K562 (cell line): Measurements from ENCODE around the gene STOX1. TPM values are rescaled to one million over a fixed set of nuclear protein-coding genes. Genes with fewer than 3 reads are reported as not detected.

Source experiments
- IRF2 ChIP-seq: sonication (generic); formaldehyde crosslinking; IDR thresholded peaks from 2 replicates; pipeline ENCODE4 v1.8.1; 2022; ENCODE audit warnings: mild to moderate bottlenecking, missing genetic modification reagents
- PRMT5 ChIP-seq: sonication (generic); formaldehyde crosslinking; IDR thresholded peaks from 2 replicates; pipeline ENCODE4 v1.5.0; 2020; ENCODE audit warnings: missing genetic modification reagents
- SIRT6 ChIP-seq: IDR thresholded peaks from one replicate; pipeline ENCODE4 v1.6.1; 2012; ENCODE audit warnings: low read depth, mild to moderate bottlenecking, control low read depth, inconsistent platforms, low read length, moderate library complexity
- TRIM28 ChIP-seq: fragments of 450-650 bp; IDR thresholded peaks from 2 replicates; pipeline ENCODE4 v1.6.1; 2017
- ZNF124 ChIP-seq: sonication (generic); formaldehyde crosslinking; IDR thresholded peaks from 2 replicates; pipeline ENCODE4 v1.8.1; 2022; ENCODE audit warnings: missing genetic modification reagents
- ZNF224 ChIP-seq: sonication (generic); formaldehyde crosslinking; IDR thresholded peaks from 2 replicates; pipeline ENCODE4 v1.8.0; 2022; ENCODE audit warnings: mild to moderate bottlenecking, missing genetic modification reagents
- ZNF354B ChIP-seq: fragments of 250-450 bp; sonication (Bioruptor Pico); IDR thresholded peaks from 2 replicates; pipeline ENCODE4 v1.4.0; 2020
- polyA plus RNA-seq, 8 experiments: library from polyadenylated mRNA; depleted of rRNA in 4 of 8; stranded (reverse) in 5 of 8; unstranded in 3 of 8; fragments of >200 nt; fragmentation: Nextera tagmentation in 2 of 8; fragmentation: Illumina TruSeq in 1 of 8; extraction: Ambion mirVana in 2 of 8; extraction: Trizol in 1 of 8; gene quantifications; 2 replicates each; pipeline versions ENCODE4 v1.2.1 to v1.2.3, GENCODE V29; 2011 to 2014; ENCODE audit warnings: inconsistent platforms in 1 of 8, missing spikeins in 1 of 8
- total RNA-seq, 7 experiments: library from RNA; depleted of rRNA in 6 of 7; stranded (reverse); fragments of >200 nt in 6 of 7; fragmentation: Illumina TruSeq in 2 of 7; extraction: Trizol in 2 of 7; gene quantifications; 2 replicates each; pipeline versions ENCODE4 v1.2.1 to v1.2.3, GENCODE V29; 2011 to 2021; ENCODE audit warnings: low replicate concordance in 1 of 7
- TF ChIP-seq, protein P1 (sequence below): fragments of 450-650 bp; IDR thresholded peaks from 2 replicates; pipeline ENCODE4 v1.6.1; 2016; ENCODE audit warnings: borderline replicate concordance
- TF ChIP-seq, protein P2 (sequence below): fragments of 450-650 bp; IDR thresholded peaks from 2 replicates; pipeline ENCODE4 v1.6.1; 2018; ENCODE audit warnings: mild to moderate bottlenecking, low read depth; ENCODE audit not compliant: partially characterized antibody
- TF ChIP-seq, protein P3 (sequence below), 2 experiments: fragments of 450-650 bp; IDR thresholded peaks; 2 replicates each; pipeline ENCODE4 v1.6.1; 2016
- TF ChIP-seq, protein P4 (sequence below): sonication (generic); formaldehyde crosslinking; IDR thresholded peaks from 2 replicates; pipeline ENCODE4 v1.8.0; 2022; ENCODE audit warnings: mild to moderate bottlenecking, missing genetic modification reagents
- TF ChIP-seq, protein P5 (sequence below): sonication (generic); formaldehyde crosslinking; IDR thresholded peaks from 2 replicates; pipeline ENCODE4 v1.4.0; 2020; ENCODE audit warnings: mild to moderate bottlenecking, missing genetic modification reagents
- TF ChIP-seq, protein P6 (sequence below): IDR thresholded peaks from 2 replicates; pipeline ENCODE4 v1.6.1; 2016; ENCODE audit warnings: missing genetic modification characterization, missing compliant biosample characterization

STOX1 gene
- total and polyA plus RNA-seq, 9 of the 15 experiments (the other 6 are each of a cell fraction or from before 2014, with no cell fraction given): 0.09 to 0.87 (median 0.29) TPM

DNA sequence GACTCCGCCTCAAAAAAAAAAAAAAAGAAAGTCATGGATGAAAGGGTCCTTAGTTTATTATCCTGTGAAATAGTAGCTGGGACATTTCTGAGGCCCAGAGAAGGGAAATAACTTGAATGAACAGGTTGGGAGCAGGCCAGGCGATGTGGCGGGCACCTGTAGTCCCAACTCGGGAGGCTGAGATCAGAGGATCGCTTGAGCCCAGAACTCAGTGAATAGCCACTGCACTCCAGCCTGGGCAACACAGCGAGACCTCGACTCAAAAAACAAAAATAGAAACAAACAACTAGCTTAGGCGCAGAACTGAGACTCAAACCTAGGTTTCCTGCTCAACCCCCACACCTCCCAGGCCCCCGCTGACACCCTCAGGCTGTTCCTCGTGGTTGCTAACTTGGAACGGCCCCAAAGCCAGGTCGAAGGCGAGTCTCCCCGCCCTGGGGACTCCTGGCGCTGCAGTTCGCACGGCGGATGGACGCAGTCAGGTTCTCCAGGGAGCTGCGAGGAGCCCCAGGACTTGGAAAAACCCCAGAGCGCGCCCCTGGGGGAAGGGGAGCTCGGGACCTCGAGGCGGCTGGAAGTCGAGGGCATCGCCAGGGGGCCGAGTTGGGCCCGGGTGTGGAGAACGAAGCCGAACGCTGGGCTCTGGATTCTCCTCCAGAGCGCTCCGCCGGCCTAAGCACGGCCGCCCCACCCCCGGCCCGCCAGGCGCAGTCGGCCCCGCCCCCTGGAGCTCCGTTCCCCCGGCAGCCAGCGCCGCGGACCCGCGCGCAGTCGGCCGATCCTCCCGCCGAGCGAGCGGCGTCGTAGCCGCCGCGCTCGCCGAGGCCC, at the start of gene STOX1 (continued):
- TF ChIP-seq, protein P1, sequence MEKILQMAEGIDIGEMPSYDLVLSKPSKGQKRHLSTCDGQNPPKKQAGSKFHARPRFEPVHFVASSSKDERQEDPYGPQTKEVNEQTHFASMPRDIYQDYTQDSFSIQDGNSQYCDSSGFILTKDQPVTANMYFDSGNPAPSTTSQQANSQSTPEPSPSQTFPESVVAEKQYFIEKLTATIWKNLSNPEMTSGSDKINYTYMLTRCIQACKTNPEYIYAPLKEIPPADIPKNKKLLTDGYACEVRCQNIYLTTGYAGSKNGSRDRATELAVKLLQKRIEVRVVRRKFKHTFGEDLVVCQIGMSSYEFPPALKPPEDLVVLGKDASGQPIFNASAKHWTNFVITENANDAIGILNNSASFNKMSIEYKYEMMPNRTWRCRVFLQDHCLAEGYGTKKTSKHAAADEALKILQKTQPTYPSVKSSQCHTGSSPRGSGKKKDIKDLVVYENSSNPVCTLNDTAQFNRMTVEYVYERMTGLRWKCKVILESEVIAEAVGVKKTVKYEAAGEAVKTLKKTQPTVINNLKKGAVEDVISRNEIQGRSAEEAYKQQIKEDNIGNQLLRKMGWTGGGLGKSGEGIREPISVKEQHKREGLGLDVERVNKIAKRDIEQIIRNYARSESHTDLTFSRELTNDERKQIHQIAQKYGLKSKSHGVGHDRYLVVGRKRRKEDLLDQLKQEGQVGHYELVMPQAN: no peak
- TF ChIP-seq SIRT6: no peak
- no peak for TF ChIP-seq TRIM28
- TF ChIP-seq PRMT5 (CRISPR knock-in tag): no peak
- TF ChIP-seq, protein P2, sequence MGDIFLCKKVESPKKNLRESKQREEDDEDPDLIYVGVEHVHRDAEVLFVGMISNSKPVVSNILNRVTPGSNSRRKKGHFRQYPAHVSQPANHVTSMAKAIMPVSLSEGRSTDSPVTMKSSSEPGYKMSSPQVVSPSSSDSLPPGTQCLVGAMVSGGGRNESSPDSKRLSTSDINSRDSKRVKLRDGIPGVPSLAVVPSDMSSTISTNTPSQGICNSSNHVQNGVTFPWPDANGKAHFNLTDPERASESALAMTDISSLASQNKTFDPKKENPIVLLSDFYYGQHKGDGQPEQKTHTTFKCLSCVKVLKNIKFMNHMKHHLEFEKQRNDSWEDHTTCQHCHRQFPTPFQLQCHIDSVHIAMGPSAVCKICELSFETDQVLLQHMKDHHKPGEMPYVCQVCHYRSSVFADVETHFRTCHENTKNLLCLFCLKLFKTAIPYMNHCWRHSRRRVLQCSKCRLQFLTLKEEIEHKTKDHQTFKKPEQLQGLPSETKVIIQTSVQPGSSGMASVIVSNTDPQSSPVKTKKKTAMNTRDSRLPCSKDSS: no peak
- TF ChIP-seq, protein P3, sequence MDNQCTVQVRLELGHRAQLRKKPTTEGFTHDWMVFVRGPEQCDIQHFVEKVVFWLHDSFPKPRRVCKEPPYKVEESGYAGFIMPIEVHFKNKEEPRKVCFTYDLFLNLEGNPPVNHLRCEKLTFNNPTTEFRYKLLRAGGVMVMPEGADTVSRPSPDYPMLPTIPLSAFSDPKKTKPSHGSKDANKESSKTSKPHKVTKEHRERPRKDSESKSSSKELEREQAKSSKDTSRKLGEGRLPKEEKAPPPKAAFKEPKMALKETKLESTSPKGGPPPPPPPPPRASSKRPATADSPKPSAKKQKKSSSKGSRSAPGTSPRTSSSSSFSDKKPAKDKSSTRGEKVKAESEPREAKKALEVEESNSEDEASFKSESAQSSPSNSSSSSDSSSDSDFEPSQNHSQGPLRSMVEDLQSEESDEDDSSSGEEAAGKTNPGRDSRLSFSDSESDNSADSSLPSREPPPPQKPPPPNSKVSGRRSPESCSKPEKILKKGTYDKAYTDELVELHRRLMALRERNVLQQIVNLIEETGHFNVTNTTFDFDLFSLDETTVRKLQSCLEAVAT (IDR thresholded peaks at IDR 0.05): no peak
- TF ChIP-seq IRF2 (CRISPR knock-in tag): no peak
- no peak; the same call in 1 of the 2 replicates for TF ChIP-seq ZNF224 (CRISPR knock-in tag)
- no peak for TF ChIP-seq ZNF124
- TF ChIP-seq, protein P4, sequence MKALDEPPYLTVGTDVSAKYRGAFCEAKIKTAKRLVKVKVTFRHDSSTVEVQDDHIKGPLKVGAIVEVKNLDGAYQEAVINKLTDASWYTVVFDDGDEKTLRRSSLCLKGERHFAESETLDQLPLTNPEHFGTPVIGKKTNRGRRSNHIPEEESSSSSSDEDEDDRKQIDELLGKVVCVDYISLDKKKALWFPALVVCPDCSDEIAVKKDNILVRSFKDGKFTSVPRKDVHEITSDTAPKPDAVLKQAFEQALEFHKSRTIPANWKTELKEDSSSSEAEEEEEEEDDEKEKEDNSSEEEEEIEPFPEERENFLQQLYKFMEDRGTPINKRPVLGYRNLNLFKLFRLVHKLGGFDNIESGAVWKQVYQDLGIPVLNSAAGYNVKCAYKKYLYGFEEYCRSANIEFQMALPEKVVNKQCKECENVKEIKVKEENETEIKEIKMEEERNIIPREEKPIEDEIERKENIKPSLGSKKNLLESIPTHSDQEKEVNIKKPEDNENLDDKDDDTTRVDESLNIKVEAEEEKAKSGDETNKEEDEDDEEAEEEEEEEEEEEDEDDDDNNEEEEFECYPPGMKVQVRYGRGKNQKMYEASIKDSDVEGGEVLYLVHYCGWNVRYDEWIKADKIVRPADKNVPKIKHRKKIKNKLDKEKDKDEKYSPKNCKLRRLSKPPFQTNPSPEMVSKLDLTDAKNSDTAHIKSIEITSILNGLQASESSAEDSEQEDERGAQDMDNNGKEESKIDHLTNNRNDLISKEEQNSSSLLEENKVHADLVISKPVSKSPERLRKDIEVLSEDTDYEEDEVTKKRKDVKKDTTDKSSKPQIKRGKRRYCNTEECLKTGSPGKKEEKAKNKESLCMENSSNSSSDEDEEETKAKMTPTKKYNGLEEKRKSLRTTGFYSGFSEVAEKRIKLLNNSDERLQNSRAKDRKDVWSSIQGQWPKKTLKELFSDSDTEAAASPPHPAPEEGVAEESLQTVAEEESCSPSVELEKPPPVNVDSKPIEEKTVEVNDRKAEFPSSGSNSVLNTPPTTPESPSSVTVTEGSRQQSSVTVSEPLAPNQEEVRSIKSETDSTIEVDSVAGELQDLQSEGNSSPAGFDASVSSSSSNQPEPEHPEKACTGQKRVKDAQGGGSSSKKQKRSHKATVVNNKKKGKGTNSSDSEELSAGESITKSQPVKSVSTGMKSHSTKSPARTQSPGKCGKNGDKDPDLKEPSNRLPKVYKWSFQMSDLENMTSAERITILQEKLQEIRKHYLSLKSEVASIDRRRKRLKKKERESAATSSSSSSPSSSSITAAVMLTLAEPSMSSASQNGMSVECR: no peak
- TF ChIP-seq, protein P5, sequence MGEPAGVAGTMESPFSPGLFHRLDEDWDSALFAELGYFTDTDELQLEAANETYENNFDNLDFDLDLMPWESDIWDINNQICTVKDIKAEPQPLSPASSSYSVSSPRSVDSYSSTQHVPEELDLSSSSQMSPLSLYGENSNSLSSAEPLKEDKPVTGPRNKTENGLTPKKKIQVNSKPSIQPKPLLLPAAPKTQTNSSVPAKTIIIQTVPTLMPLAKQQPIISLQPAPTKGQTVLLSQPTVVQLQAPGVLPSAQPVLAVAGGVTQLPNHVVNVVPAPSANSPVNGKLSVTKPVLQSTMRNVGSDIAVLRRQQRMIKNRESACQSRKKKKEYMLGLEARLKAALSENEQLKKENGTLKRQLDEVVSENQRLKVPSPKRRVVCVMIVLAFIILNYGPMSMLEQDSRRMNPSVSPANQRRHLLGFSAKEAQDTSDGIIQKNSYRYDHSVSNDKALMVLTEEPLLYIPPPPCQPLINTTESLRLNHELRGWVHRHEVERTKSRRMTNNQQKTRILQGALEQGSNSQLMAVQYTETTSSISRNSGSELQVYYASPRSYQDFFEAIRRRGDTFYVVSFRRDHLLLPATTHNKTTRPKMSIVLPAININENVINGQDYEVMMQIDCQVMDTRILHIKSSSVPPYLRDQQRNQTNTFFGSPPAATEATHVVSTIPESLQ (CRISPR knock-in tag): no peak
- no peak for TF ChIP-seq ZNF354B
- TF ChIP-seq, protein P6, sequence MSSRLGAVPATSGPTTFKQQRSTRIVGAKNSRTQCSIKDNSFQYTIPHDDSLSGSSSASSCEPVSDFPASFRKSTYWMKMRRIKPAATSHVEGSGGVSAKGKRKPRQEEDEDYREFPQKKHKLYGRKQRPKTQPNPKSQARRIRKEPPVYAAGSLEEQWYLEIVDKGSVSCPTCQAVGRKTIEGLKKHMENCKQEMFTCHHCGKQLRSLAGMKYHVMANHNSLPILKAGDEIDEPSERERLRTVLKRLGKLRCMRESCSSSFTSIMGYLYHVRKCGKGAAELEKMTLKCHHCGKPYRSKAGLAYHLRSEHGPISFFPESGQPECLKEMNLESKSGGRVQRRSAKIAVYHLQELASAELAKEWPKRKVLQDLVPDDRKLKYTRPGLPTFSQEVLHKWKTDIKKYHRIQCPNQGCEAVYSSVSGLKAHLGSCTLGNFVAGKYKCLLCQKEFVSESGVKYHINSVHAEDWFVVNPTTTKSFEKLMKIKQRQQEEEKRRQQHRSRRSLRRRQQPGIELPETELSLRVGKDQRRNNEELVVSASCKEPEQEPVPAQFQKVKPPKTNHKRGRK (tag): no peak
